Mucosa of descending colon (tissue), 3 donors: ENCODE measurements around the gene FOXP1. TPM values are rescaled to one million over a fixed set of nuclear protein-coding genes. Genes with fewer than 3 reads are reported as not detected.

Source experiments
- ATAC-seq: fragments of 200-7000 bp; cut with Tn5 transposase; one replicate; pipeline ENCODE4 v1.9.1; 2020; ENCODE audit warnings: mild to moderate bottlenecking, moderate library complexity
- DNase-seq, 3 donors: peaks; one replicate each; pipeline ENCODE4 v3.0.0-alpha.2; 2020
- H3K36me3 ChIP-seq: fragments of 200-600 bp; one replicate; pipeline ENCODE4 v1.8.0; 2021; ENCODE audit warnings: low read depth, mild to moderate bottlenecking
- H3K4me1 ChIP-seq: fragments of 200-600 bp; one replicate; pipeline ENCODE4 v1.8.0; 2021; ENCODE audit warnings: low read depth, mild to moderate bottlenecking
- H3K4me3 ChIP-seq: fragments of 200-600 bp; one replicate; pipeline ENCODE4 v1.8.0; 2021; ENCODE audit warnings: mild to moderate bottlenecking
- H3K9me3 ChIP-seq: fragments of 200-600 bp; one replicate; pipeline ENCODE4 v1.8.0; 2021; ENCODE audit warnings: mild to moderate bottlenecking
- intact Hi-C, 2 donors: fragments of 100-400 bp; cut with DNase I in 1 of 2; cut with micrococcal nuclease in 1 of 2; formaldehyde crosslinking; loops; one replicate each; pipeline versions ENCODE4 v1.11.0 to v1.11.1; 2022; cut with DNase I, micrococcal nuclease
- total RNA-seq, 3 donors: library from RNA; stranded (reverse); fragmentation: NEBNext Ultra II Directional in 2 of 3; extraction: Animal tissue kit (Norgen Biotek cat#: 25700) in 2 of 3; gene quantifications; one replicate each; pipeline versions ENCODE4 v1.2.1 to v1.2.4, GENCODE V29; 2021 to 2023
- TF ChIP-seq, protein P1 (sequence below): fragments of 200-600 bp; IDR thresholded peaks from one replicate; pipeline ENCODE4 v1.8.0; 2022; ENCODE audit warnings: antibody characterized with exemption, mild to moderate bottlenecking
- donor health status: DM: no; HTN: no; CAD: no; lungs with moderate emphysema.
- donor health status: DM: no; HTN: no; CAD: no.
- donor health status: DM: no; HTN: yes; CAD: no.

The FOXP1 gene
- total RNA-seq, 3 donors from 2014 or later: 133 to 217 (median 214) TPM

GRCh38 chr3:71316066-71316777 is 267.3 kb downstream of the FOXP1 start:
- DNase-seq (no peak), ATAC-seq (peak; percentile 8)
- Histone ChIP-seq H3K36me3 (no peaks in the 10 kb centered on the region), H3K4me3 (no peak overlapping the region), H3K9me3 (no peaks in the 10 kb centered on the region), H3K4me1 (no peaks in the 10 kb centered on the region)
- TF ChIP-seq, protein P1, sequence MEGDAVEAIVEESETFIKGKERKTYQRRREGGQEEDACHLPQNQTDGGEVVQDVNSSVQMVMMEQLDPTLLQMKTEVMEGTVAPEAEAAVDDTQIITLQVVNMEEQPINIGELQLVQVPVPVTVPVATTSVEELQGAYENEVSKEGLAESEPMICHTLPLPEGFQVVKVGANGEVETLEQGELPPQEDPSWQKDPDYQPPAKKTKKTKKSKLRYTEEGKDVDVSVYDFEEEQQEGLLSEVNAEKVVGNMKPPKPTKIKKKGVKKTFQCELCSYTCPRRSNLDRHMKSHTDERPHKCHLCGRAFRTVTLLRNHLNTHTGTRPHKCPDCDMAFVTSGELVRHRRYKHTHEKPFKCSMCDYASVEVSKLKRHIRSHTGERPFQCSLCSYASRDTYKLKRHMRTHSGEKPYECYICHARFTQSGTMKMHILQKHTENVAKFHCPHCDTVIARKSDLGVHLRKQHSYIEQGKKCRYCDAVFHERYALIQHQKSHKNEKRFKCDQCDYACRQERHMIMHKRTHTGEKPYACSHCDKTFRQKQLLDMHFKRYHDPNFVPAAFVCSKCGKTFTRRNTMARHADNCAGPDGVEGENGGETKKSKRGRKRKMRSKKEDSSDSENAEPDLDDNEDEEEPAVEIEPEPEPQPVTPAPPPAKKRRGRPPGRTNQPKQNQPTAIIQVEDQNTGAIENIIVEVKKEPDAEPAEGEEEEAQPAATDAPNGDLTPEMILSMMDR: no peak
- intact Hi-C loops: loop anchor here in 1 of 2 donors (10.0 kb wide), 1 partner anchor 269 kb away; the partner anchor contains the start of gene FOXP1

GRCh38 chr3:71315431-71315830 is 268.1 kb downstream of the FOXP1 start:
- ATAC-seq: peak; percentile 17
- intact Hi-C loops: loop anchor here in 1 of 2 donors (10.0 kb wide), 1 partner anchor 269 kb away; the partner anchor contains the start of gene FOXP1
- DNase-seq: no peak
- H3K36me3 ChIP-seq: no peaks in the 10 kb centered on the region
- no peaks in the 10 kb centered on the region for H3K4me1 ChIP-seq
- no peaks in the 10 kb centered on the region for H3K9me3 ChIP-seq
- H3K4me3 ChIP-seq: no peak overlapping the region
- TF ChIP-seq, protein P1: no peak

DNA sequence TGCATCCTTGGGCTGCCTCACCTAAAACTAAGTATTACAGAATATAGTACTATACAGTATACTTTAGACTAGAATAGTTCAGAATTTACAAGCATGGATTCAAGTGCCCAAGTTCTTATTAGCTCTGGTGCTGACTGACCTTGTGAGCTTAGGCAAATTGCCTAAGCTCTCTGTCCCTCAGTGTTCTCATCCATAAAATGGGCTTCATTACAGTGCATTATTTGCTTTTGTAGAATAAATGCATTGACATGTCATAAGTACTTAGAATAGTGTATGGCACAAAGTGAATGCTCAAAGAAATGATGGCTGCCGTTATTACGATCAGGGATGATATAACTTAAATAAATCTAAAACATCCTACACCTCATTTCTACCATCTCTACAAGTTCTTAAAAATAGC is 269.7 kb downstream of the FOXP1 start:
- intact Hi-C loops: loop anchor here in 1 of 2 donors (10.0 kb wide), 1 partner anchor 271 kb away; the partner anchor contains the start of gene FOXP1

DNA sequence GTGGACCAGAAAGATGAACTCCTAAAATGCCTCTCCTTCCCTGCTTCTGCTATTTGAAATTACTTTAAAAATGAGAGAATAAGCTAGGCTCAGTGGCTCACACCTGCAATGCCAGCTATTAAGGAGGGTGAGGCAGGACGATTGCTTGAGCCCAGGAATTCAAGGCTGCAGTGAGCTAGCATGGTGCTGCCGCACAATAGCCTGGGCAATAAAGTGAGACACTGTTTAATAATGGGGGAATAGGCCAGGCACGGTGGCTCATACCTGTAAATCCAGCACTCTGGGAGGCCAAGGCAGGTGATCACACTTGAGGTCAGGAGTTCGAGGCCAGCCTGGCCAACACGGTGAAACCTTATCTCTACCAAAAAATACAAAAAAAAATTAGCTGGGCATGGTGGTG is 271.1 kb downstream of the FOXP1 start:
- ATAC-seq (no peak), DNase-seq (no peak)
- Histone ChIP-seq H3K4me1 (no peaks in the 10 kb centered on the region), H3K9me3 (no peaks in the 10 kb centered on the region), H3K36me3 (no peaks in the 10 kb centered on the region), H3K4me3 (no peak overlapping the region)
- TF ChIP-seq, protein P1: no peak
- intact Hi-C loops: loop anchor here in 1 of 2 donors (10.0 kb wide), 1 partner anchor 272 kb away; the partner anchor contains the start of gene FOXP1

More for the DNA sequence above, 269.7 kb downstream of the FOXP1 start:
- H3K36me3 ChIP-seq: no peaks in the 10 kb centered on the region
- ATAC-seq (no peak), DNase-seq (no peak)
- no peaks in the 10 kb centered on the region for H3K4me1 ChIP-seq
- H3K4me3 ChIP-seq: no peak overlapping the region
- TF ChIP-seq, protein P1: no peak
- no peaks in the 10 kb centered on the region for H3K9me3 ChIP-seq

- intact Hi-C loops: loop anchor here in 1 of 2 donors (10.0 kb wide), 1 partner anchor 273 kb away; the partner anchor contains the start of gene FOXP1
- no peak for ATAC-seq
- Histone ChIP-seq H3K9me3 (no peaks in the 10 kb centered on the region), H3K4me1 (no peaks in the 10 kb centered on the region), H3K4me3 (no peak overlapping the region), H3K36me3 (no peaks in the 10 kb centered on the region)
- no peak for DNase-seq
- TF ChIP-seq, protein P1: no peak
These were observed 271.9 kb downstream of the FOXP1 start for GRCh38 chr3:71311661-71312046.
